ENCODE data around the gene GJC2.
"Not testable (repeated sequence)": the region's sequence is repeated elsewhere in the genome, so short reads cannot be mapped to it uniquely, and the experiment has no call there.

GJC2 gene

GRCh38 chr1:228184152-228184551 is 34.4 kb downstream of the GJC2 start:
- DNase-seq: no peak
- Mint-ChIP-seq H3K36me3 (ENCODE audit: low read depth) (peaks cover 4% of the 10 kb centered on the region), H3K27ac (peak overlapping the region; percentile 87), H3K9me3 (peaks cover 15% of the 10 kb centered on the region), H3K27me3 (ENCODE audit: low read depth, poor library complexity) (peaks cover 19% of the 10 kb centered on the region), H3K4me3 (no peak overlapping the region), H3K4me1 (peaks cover 11% of the 10 kb centered on the region)
- no peak for TF ChIP-seq CTCF (IDR thresholded peaks at IDR 0.05)

GRCh38 chr1:228185641-228185965 is 35.9 kb downstream of the GJC2 start:
- H3K27ac Mint-ChIP-seq: no peak overlapping the region
- H3K36me3 Mint-ChIP-seq (ENCODE audit: low read depth): peaks cover 4% of the 10 kb centered on the region
- H3K4me1 Mint-ChIP-seq: peaks cover 11% of the 10 kb centered on the region
- no peak overlapping the region for H3K4me3 Mint-ChIP-seq
- TF ChIP-seq CTCF (IDR thresholded peaks at IDR 0.05): no peak
- no peak for DNase-seq
- peaks cover 15% of the 10 kb centered on the region for H3K9me3 Mint-ChIP-seq
- H3K27me3 Mint-ChIP-seq (ENCODE audit: low read depth, poor library complexity): peaks cover 20% of the 10 kb centered on the region

GRCh38 chr1:228188249-228188648 is 38.5 kb downstream of the GJC2 start:
- Mint-ChIP-seq H3K4me1 (peaks cover 11% of the 10 kb centered on the region), H3K9me3 (peaks cover 15% of the 10 kb centered on the region), H3K27me3 (ENCODE audit: low read depth, poor library complexity) (peaks cover 24% of the 10 kb centered on the region)
- H3K36me3 Mint-ChIP-seq (ENCODE audit: low read depth); H3K27ac Mint-ChIP-seq; H3K4me3 Mint-ChIP-seq; DNase-seq: not testable (repeated sequence)

- Mint-ChIP-seq H3K9me3 (peaks cover 15% of the 10 kb centered on the region), H3K4me1 (peaks cover 8% of the 10 kb centered on the region), H3K27me3 (ENCODE audit: low read depth, poor library complexity) (peaks cover 24% of the 10 kb centered on the region), H3K27ac (no peak overlapping the region), H3K4me3 (no peak overlapping the region), H3K36me3 (ENCODE audit: low read depth) (peaks cover 5% of the 10 kb centered on the region)
- TF ChIP-seq CTCF (IDR thresholded peaks at IDR 0.05): no peak
- no peak for DNase-seq
These were observed 40.5 kb downstream of the GJC2 start for GRCh38 chr1:228190182-228190581.

GRCh38 chr1:228190778-228191177 is 41.0 kb downstream of the GJC2 start:
- peaks cover 8% of the 10 kb centered on the region for H3K4me1 Mint-ChIP-seq
- H3K27me3 Mint-ChIP-seq (ENCODE audit: low read depth, poor library complexity): peaks cover 26% of the 10 kb centered on the region
- TF ChIP-seq CTCF (IDR thresholded peaks at IDR 0.05): no peak
- peaks cover 10% of the 10 kb centered on the region for H3K36me3 Mint-ChIP-seq (ENCODE audit: low read depth)
- H3K27ac Mint-ChIP-seq: no peak overlapping the region
- peaks cover 15% of the 10 kb centered on the region for H3K9me3 Mint-ChIP-seq
- no peak for DNase-seq
- no peak overlapping the region for H3K4me3 Mint-ChIP-seq

GRCh38 chr1:228194436-228194835 is 44.7 kb downstream of the GJC2 start:
- H3K4me1 Mint-ChIP-seq: peaks cover 8% of the 10 kb centered on the region
- no peak for DNase-seq

More at GRCh38 chr1:228194436-228194835, 44.7 kb downstream of the GJC2 start:
- Mint-ChIP-seq H3K4me3 (no peak overlapping the region), H3K36me3 (ENCODE audit: low read depth) (peaks cover 23% of the 10 kb centered on the region), H3K27ac (no peak overlapping the region), H3K27me3 (ENCODE audit: low read depth, poor library complexity) (peaks cover 16% of the 10 kb centered on the region), H3K9me3 (peaks cover 30% of the 10 kb centered on the region)
- no peak for TF ChIP-seq CTCF (IDR thresholded peaks at IDR 0.05)

Data from nephron progenitor cell (in vitro differentiated cells).